A549 (cell line): ENCODE data around the gene TRMT1. TPM values are rescaled to one million over a fixed set of nuclear protein-coding genes. Genes with fewer than 3 reads are reported as not detected.

Source experiments
- ATAC-seq, 2 experiments: fragments of 200-7000 bp in 1 of 2; fragments of >200 bp in 1 of 2; cut with Nextera tagmentation in 1 of 2; cut with Tn5 transposase in 1 of 2; 3 replicates each; pipeline versions ENCODE4 v1.8.0 to v1.9.1; 2018 to 2020; ENCODE audit warnings: mild to moderate bottlenecking in 1 of 2, moderate library complexity in 1 of 2
- CTCF ChIA-PET: fragments of 300-600 bp; sonication (Branson Sonifier 250); formaldehyde crosslinking; extraction: SDS; loops from one replicate; lab custom pipeline; 2021; ENCODE audit warnings: antibody characterized with exemption, inconsistent platforms; lab: Yijun Ruan, JAX
- POLR2A ChIA-PET: fragments of 350-600 bp; formaldehyde crosslinking; extraction: SDS; loops from one replicate; lab custom pipeline; 2021; ENCODE audit warnings: antibody characterized with exemption, inconsistent platforms; lab: Yijun Ruan, JAX
- DNase-seq, 2 experiments: peaks; one replicate each; pipeline versions ENCODE4 v3.0.0 to v3.0.0-alpha.2; 2011 to 2016; ENCODE audit warnings: low read depth in 1 of 2, low spot score in 1 of 2
- FAIRE-seq: peaks from 2 replicates; lab custom pipeline; 2011; peaks lifted over from hg19 to GRCh38; lab: Jason Lieb, UNC
- H3K27ac ChIP-seq, 2 experiments: fragments of >200 bp; sonication (Bioruptor Twin); formaldehyde crosslinking; 3 replicates each; pipeline ENCODE4 v1.5.1; 2016 to 2017
- H3K4me1 ChIP-seq: fragments of >200 bp; sonication (Bioruptor Twin); formaldehyde crosslinking; 3 replicates; pipeline ENCODE4 v1.6.1; 2016
- H3K4me2 ChIP-seq: fragments of >200 bp; sonication (Bioruptor Twin); formaldehyde crosslinking; 3 replicates; pipeline ENCODE4 v1.6.1; 2016
- H3K4me3 ChIP-seq: fragments of >200 bp; sonication (Bioruptor Twin); formaldehyde crosslinking; 3 replicates; pipeline ENCODE4 v1.5.1; 2016
- H3K9me3 ChIP-seq: fragments of >200 bp; sonication (Bioruptor Twin); formaldehyde crosslinking; 3 replicates; pipeline ENCODE4 v1.6.1; 2016
- CBX2 ChIP-seq: fragments of 200-600 bp; sonication (generic); IDR thresholded peaks from 2 replicates; pipeline ENCODE4 v1.6.1; 2016; ENCODE audit warnings: low read depth, mild to moderate bottlenecking, borderline replicate concordance
- CEBPB ChIP-seq, 2 experiments: fragments of >200 bp in 1 of 2; sonication (Bioruptor Twin) in 1 of 2; formaldehyde crosslinking in 1 of 2; IDR thresholded peaks; 2 replicates each; pipeline ENCODE4 v1.6.1; 2012 to 2016
- CTCF ChIP-seq: fragments of >200 bp; sonication (Bioruptor Twin); formaldehyde crosslinking; IDR thresholded peaks from 3 replicates; pipeline ENCODE4 v1.5.1; 2016
- EHF ChIP-seq: fragments of 250-450 bp; sonication (Bioruptor Pico); IDR thresholded peaks from 2 replicates; pipeline ENCODE4 v1.5.0; 2020; ENCODE audit warnings: mild to moderate bottlenecking
- FOSL2 ChIP-seq, 2 experiments: fragments of 450-650 bp in 1 of 2; fragments of >200 bp in 1 of 2; sonication (Bioruptor Twin) in 1 of 2; formaldehyde crosslinking; IDR thresholded peaks; 2 replicates each; pipeline versions ENCODE4 v1.5.0 to v1.6.1; 2016 to 2020; ENCODE audit warnings: mild to moderate bottlenecking in 1 of 2, moderate library complexity in 1 of 2
- GATA3 ChIP-seq: IDR thresholded peaks from 2 replicates; pipeline ENCODE4 v1.6.1; 2012; ENCODE audit warnings: borderline replicate concordance
- HES2 ChIP-seq: fragments of >200 bp; sonication (Bioruptor Twin); formaldehyde crosslinking; IDR thresholded peaks from 2 replicates; pipeline ENCODE4 v1.6.1; 2016
- HMGXB4 ChIP-seq: fragments of 250-450 bp; sonication (Bioruptor Pico); IDR thresholded peaks from 2 replicates; pipeline ENCODE4 v1.5.0; 2021; ENCODE audit warnings: mild to moderate bottlenecking, moderate library complexity, borderline replicate concordance
- HOXB5 ChIP-seq: fragments of 250-450 bp; sonication (Bioruptor Pico); IDR thresholded peaks from 2 replicates; pipeline ENCODE4 v1.5.0; 2020; ENCODE audit warnings: mild to moderate bottlenecking, moderate library complexity
- KDM1A ChIP-seq: fragments of 200-600 bp; sonication (generic); IDR thresholded peaks from 2 replicates; pipeline ENCODE4 v1.6.1; 2016; ENCODE audit warnings: low read depth, mild to moderate bottlenecking
- MAFK ChIP-seq: fragments of 450-650 bp; IDR thresholded peaks from 2 replicates; pipeline ENCODE4 v1.6.1; 2014; ENCODE audit not compliant: partially characterized antibody
- NR3C1 ChIP-seq: fragments of >200 bp; sonication (Bioruptor Twin); formaldehyde crosslinking; IDR thresholded peaks from 3 replicates; pipeline ENCODE4 v1.6.1; 2017
- POLR2A ChIP-seq: IDR thresholded peaks from 2 replicates; pipeline ENCODE4 v1.6.1; 2012; ENCODE audit warnings: mild to moderate bottlenecking, low read length
- RARB ChIP-seq: fragments of 250-450 bp; sonication (Bioruptor Pico); IDR thresholded peaks from 2 replicates; pipeline ENCODE4 v1.8.0; 2021; ENCODE audit warnings: mild to moderate bottlenecking, moderate library complexity
- REST ChIP-seq: fragments of 200-600 bp; sonication (generic); IDR thresholded peaks from 2 replicates; pipeline ENCODE4 v1.6.1; 2016; ENCODE audit warnings: antibody characterized with exemption, mild to moderate bottlenecking, moderate library complexity
- SMC3 ChIP-seq: fragments of >200 bp; sonication (Bioruptor Twin); formaldehyde crosslinking; IDR thresholded peaks from 3 replicates; pipeline ENCODE4 v1.6.1; 2018; ENCODE audit warnings: inconsistent platforms
- ZNF302 ChIP-seq: fragments of 250-450 bp; sonication (Bioruptor Pico); IDR thresholded peaks from 2 replicates; pipeline ENCODE4 v1.9.0; 2021; ENCODE audit warnings: inconsistent platforms, mild to moderate bottlenecking, moderate library complexity
- ZSCAN20 ChIP-seq: fragments of 250-450 bp; sonication (Bioruptor Pico); IDR thresholded peaks from 2 replicates; pipeline ENCODE4 v1.8.0; 2022; ENCODE audit warnings: mild to moderate bottlenecking, moderate library complexity
- WGBS: methylation state at CpG from one replicate; pipeline ENCODE4 v1.1.6; 2017; ENCODE audit errors: missing lambda C conversion rate; 5-methylcytosine and 5-hydroxymethylcytosine counted together
- polyA plus RNA-seq, 4 experiments: library from polyadenylated mRNA; depleted of rRNA in 3 of 4; stranded (reverse); fragments of >200 nt; fragmentation: RNase III in 1 of 4; extraction: RNeasy Plus Mini Kit Qiagen cat#74134 plus additional on column Dnase treatment in 1 of 4; gene quantifications; 2 replicates in 3 of 4; 3 replicates in 1 of 4; pipeline ENCODE4 v1.2.3, GENCODE V29; 2011 to 2017

TRMT1 gene
- polyA plus RNA-seq, 2 of the 4 experiments (the other 2 are of a cell fraction), result 18.2 to 29.8 TPM

GRCh38 chr19:13137290-13137794 lies 20.8 kb upstream of the TRMT1 start:
- H3K4me1 ChIP-seq, result peaks cover 15% of the 10 kb centered on the region
- H3K4me3 ChIP-seq, result no peak overlapping the region
- FAIRE-seq (no peak), DNase-seq (no peak), ATAC-seq (no peak)
- ChIA-PET CTCF (interaction anchor here (1.3 to 1.5 kb wide), 2 partner anchors 10 to 33 kb away, joined by 3 to 5 read pairs; no protein-coding TSS in a partner anchor), POLR2A (no interaction called here)
- no peak overlapping the region for H3K27ac ChIP-seq
- no peak overlapping the region for H3K4me2 ChIP-seq
- no peak for TF ChIP-seq CEBPB (IDR thresholded peaks at IDR 0.05)
- TF ChIP-seq ZSCAN20, result no peak
- TF ChIP-seq NR3C1, result no peak
- TF ChIP-seq GATA3, result no peak
- TF ChIP-seq CTCF, result no peak
- TF ChIP-seq REST, result no peak
- no peak for TF ChIP-seq SMC3
- TF ChIP-seq ZNF302 (CRISPR knock-in tag), result no peak
- TF ChIP-seq RARB (CRISPR knock-in tag), result no peak
- TF ChIP-seq CBX2, result no peak
- TF ChIP-seq HOXB5 (CRISPR knock-in tag), result no peak
- TF ChIP-seq MAFK, result no peak
- TF ChIP-seq FOSL2 (IDR thresholded peaks at IDR 0.05), result no peak
- TF ChIP-seq FOSL2 (CRISPR knock-in tag; IDR thresholded peaks at IDR 0.05), result no peak
- TF ChIP-seq EHF (CRISPR knock-in tag), result no peak
- TF ChIP-seq HMGXB4 (CRISPR knock-in tag), result no peak
- no peak for TF ChIP-seq POLR2A
- no peak for TF ChIP-seq KDM1A
- TF ChIP-seq HES2, result no peak
- no peaks in the 10 kb centered on the region for H3K9me3 ChIP-seq
- 93% methylated on average over 18 of the region's 28 CpGs for WGBS
